Stimulated activated CD8-positive, alpha-beta memory T cell treated with anti-CD3 and anti-CD28 coated beads, Interleukin-4, amount 100 ng/mL, for 1 hour (primary cell): ENCODE measurements around the gene OXSR1.

Source experiments
- DNase-seq, 2 donors: peaks; one replicate each; pipeline ENCODE4 v3.0.0-alpha.2; 2020; ENCODE audit warnings: low read depth in 2 of 2, low spot score in 1 of 2

OXSR1 gene

DNA sequence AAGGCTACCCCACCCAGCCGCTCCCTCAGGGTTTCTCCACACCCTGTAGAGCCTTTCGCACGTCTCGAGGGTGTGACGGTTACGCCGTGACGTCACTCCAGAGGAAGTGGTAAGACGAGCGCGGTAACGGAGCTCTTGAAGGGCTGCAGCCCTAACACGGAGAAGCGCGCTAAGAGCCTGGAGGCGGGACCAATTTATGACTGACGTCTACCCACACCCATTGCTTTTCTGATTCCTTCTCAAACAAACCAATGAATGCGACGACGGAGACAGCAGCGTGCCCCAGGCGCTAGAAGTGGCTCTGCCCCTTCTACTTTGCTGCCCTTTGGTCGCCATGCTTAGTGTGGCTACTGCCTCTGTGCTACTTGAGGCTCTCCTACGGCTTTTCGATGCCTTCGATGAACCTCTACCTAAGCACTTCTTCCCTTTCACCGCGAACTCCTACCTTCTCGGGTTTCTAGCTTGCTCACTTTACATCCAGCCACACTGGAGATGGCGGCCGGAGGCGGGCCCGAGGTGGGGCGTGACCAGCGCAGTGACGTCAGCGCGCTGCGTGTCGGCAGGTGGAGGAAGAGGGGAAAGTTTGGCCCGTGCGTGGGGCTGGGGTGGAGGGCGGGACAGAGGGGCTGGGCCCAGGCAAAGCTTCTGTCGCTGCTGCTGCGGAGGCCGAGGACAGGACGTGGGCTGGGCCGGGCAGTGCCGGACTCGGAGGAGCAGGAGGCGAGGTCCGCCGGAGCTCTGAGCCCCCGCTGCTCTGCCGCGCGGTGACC is at the start of gene OXSR1:
Gene OXSR1 (plus strand): TSS at position 586 of the 770 bp plus-strand sequence. CDS start 340 bp downstream, outside the sequence.
- DNase-seq: peak; percentile 94

DNA sequence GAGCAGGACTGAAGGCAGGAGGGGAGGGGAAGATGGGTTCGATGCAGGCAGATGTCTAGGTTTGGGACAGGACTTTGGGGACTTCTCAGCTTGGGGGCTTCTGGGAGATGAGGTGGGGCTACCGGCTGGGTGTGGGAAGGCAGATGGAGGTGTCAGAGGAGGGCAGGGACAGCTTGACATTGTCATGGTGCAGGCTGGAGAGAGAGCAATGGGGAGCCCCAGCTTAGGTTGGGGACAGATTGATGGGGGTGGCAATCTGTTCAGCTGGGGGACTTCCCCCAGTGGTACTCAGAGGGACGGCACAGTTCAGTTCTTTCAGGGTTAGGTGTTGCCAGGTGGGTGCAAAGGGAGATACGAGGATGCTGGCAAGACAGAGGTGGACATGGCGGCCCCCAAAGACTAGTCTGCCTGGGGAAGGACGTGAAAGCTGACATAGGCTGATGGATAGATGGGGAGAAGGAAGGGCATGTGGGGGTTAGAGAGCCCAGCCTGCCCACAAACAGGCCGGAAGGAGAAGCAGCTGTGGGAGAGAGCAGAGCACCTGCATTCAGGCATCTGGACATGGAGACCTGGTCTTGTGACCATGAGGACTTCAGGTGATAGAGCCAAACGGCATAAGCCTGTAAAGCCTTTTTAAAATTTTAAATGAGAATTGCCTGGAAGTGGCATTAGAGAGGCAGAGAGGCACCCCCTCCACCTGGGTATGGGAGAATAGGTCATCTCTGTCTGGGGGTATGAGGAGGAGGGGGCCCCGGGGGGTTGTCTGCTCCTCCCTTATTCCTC is 49.5 kb upstream of the OXSR1 start:
- DNase-seq: no peak

DNA sequence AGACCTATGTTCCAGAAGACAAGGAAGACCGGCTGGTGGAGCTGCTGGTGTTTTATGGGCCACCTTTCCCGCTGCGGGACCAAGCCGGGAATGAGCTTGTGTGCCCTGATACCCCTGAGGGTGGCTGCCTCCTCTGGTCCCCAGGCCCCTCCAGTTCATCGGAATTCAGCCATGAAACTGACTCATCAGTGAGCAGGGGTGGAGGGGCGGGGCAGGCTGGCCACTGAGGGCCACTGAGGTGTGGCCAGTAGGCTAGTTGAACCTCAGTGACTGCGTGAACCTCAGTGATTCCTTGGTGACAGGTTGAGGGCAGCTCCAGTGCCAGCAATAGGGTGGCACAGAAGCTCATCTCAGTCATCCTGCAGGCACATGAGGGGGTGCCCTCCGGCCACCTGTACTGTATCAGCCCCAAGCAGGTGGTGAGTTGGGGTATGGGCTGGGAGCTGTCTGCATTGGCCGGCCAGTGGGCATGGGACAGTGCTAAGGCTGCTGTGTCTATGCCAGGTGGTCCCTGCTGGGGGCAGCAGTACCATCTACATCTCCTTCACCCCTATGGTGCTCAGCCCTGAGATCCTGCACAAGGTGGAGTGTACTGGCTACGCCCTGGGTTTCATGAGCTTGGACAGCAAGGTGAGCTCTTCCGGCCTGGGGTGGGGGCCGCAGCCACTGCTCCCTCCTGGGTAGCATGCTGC is 48.7 kb upstream of the OXSR1 start:
- no peak for DNase-seq

DNA sequence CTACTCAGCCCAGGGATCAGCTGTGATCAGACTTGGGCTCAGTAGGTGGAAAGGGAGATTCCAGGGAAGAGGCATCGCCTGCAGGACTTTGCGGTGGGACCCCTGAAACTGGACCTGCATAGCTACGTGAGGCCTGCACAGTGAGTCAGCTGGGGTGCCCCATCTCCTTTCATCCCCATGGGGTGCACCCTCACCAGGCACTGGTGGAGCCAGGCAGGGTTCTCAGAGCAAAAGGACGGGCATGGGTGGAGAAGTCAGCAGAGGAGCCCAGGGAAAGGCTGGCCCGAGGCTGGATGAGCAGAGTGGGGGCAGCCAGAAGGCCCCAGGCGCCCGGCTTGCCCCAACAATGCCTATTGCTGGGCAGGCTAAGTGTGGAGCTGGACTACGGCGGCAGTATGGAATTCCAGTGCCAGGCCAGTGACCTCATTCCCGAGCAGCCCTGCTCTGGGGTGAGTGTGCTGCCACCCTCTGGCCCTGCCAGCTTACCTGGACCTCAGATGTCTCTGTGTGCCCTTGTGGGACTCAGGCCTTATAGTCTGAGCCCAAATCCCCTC is 48.1 kb upstream of the OXSR1 start:
- no peak for DNase-seq

DNA sequence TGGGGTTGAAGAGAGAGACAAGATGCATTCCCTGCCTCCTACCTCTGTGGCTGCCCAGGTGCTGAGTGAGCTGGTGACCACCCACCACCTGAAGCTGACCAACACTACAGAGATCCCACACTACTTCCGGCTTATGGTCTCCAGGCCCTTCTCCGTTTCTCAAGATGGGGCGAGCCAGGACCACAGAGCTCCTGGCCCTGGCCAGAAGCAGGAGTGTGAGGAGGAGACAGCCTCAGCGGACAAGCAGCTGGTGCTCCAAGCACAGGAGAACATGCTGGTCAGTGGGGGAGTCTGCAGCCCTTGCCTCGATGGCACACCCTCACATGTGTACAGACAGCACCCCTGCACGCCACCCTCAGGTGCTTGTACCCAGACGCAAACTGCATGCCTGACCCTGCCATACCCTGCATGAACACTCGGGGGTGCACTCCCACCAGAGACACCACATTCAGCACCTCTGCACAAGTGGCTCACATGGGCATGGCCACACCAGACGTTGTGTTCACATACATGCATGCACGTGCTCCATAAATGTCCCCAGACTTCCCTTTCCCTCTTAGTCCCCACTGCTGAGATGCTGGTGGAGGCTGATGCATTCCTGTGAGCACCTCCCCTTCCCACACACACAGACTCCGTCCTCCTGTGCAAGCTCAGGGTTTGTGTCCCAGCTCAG is 47.5 kb upstream of the OXSR1 start:
- peak in 1 of 2 donors; percentile 48 for DNase-seq

DNA sequence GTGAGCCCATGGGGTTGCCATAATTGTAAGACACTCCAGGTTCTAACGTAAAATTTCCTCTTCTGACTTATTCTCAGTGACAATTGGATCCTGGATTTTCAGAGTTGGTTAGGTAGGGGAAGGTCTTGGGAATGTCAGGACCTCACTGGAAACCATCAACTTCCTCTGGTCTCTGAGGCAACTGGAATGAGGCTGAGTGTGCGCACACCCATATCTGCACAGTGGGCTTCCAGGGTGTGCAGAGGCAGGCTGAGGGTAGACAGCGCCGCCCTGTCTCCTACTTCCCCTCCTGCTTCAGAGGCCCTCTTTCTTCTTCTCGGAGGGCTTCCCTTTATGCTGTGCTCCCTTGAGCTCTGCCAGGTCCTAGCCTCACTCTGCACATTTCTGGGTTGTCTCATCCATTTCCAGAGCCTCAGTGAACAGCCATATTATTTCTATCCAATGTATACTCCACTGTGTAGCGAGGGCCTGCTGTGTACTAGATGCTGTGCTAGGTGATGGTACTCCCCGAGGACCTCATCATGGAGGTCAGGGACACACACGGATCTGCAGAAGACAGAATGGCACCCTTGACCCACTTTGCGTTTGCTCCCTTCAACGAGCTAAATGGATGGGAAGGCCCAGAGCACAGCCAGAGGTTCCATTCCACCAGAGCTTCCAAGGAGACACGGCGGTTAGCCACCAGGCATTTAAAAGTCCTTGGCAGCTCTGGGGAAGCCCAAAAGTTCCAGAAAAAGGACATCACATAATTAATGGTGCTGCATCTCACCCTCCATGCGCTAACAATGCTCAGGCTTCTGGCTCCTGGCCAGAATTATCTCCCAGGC is 46.7 kb upstream of the OXSR1 start:
- DNase-seq: no peak

DNA sequence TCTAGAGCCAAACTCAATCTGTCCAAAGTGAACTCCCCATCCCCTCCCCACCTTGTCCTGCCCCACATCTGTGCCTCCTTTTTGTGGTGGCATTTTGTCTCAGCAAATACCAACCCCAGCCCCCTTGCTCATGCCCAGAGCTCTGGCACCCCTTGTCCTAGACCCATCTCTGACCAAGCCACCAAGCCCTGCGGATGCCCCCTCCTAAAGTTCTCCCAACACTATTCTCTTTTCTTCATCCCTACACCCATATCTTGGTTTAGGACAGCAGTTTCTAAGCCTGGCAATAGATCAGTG is 46.1 kb upstream of the OXSR1 start:
- no peak for DNase-seq

DNA sequence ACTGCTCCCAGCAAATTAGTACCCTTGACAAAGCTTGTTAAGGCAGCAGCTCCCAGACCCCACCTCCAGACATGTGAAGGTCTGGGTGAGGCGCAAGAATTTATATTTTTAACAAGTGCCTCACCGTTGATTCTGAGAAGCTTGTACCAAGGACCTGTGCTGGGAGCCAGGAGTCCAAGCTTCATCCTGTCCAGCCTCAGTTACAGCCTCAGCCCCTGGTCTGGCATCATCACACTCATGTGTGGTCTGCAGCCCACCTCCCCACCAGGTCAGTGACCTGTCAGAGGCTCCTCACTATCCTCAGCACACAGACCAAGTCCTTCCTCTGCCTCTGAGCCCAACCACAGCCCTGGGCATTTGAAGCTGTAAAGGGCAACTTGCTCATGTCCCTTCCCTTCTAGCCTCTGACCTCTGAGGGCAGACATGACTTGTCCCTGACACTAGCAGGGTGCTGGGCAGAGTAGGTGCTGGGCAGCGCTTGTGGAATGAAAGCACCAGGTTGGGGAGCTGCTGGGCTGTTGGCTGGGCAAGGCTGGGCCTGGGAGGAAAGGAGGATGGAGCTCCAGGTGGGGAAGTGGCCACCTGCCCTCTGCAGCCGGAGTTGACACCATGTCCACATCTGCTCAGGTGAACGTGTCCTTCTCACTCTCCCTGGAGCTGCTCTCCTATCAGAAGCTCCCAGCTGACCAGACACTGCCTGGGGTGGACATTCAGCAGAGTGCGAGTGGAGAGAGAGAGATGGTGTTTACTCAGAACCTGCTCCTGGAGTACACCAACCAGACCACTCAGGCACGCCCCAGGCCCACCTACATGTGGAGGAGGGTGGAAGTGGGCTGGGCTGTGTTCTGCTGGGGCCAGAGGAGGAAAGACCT is 45.3 kb upstream of the OXSR1 start:
- no peak for DNase-seq

DNA sequence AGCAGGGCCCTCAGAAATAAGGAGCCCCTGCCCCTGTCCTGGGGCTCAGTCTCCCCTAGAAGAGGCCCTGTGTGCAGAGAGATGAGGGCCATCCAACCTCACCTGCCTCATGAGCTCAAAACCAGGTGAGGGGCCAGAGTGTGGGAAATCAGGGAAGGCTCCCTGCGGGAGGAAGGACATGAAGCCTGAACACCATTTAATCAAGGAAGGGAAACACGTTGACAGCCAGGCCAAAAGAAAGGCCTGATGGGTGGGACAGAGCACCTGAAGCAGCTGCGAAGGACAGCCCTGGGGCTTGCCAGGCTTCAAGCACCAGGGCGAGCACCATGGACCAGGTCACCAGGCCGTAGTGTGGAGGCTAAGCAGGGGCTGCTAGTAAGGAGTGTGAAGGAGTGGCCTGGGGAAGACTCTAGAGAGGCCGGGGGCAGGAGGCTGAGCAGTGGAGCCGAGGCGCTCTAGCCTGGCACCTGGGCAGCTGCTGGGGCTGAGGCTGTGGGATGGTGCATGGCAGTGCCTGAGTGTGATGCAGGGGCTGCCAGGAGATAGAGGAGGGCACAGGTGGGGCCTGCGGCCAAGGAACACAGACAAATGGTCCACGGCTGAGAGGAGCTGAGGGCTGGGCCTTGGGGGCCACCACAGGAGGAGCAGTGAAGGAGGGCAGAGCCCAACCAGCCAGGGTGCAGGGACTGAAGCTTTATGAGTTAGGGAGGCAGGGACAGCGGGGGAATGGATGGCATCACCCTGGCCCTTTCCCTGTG is 44.5 kb upstream of the OXSR1 start:
- no peak for DNase-seq

DNA sequence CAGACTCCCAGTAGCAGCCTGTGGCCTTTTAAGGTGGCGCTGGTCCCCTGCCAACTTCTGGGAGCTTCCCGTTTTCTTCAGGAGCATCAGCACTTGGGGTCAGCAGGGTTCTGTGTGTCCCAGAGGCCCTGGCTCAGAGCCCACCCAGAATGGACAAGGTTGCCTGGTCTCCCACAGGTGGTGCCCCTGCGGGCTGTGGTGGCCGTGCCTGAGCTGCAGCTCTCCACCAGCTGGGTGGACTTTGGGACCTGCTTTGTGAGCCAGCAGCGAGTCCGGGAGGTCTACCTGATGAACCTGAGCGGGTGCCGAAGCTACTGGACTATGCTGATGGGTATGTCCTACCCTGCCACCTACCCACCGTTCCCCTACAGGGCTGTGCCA is 43.9 kb upstream of the OXSR1 start:
- no peak for DNase-seq

DNA sequence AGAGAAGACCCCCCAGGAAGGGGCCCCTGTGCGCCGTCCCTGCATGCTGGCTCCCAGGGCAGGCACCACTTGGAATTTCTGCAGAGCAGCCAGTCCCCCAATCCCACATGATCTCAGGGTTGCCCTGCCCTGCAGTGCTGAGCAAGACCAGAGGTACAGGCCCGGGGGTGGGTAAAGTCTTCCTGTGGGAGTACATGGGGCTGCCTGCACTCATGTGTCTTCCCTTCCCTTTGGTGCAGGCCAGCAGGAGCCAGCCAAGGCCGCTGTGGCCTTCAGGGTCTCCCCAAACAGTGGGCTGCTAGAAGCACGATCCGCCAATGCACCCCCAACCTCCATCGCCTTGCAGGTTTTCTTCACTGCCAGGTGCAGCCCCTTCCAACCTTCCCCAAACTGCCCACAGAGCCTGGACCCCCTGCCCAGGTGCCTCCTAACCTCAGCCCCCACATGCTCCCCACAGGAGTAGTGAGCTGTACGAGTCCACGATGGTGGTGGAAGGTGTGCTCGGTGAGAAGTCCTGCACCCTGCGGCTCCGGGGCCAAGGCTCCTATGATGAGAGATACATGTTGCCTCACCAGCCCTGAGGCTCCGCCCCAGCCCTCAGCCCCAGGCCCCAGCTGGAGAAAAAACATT is 43.4 kb upstream of the OXSR1 start:
- DNase-seq: no peak

DNA sequence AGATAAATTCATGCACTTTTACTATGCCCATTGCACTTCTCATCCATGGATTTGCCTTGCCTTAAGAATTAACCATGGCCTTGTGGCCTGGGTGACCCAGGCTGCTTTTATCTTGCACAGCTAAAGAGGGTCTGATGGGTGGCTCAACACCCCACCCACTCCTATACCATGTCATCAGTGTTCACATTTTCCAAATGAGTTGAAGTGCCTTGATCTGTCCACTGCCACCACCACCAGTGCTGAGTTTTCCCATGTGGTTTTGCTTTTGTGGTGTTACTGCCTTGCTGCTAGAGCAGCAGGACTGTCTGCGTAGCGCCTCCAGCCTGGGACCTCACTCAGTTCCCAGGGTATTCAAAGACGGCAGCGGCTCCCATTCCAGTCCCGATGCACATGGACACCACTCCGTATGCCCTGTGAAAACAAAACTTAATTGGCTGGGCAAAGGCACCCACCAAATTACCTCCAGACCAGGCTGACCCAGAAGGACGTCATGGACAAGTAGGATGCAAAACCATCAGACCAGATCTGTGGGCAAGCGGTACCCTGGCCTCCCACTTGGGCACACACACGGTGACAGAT is 42.5 kb upstream of the OXSR1 start:
- no peak for DNase-seq

DNA sequence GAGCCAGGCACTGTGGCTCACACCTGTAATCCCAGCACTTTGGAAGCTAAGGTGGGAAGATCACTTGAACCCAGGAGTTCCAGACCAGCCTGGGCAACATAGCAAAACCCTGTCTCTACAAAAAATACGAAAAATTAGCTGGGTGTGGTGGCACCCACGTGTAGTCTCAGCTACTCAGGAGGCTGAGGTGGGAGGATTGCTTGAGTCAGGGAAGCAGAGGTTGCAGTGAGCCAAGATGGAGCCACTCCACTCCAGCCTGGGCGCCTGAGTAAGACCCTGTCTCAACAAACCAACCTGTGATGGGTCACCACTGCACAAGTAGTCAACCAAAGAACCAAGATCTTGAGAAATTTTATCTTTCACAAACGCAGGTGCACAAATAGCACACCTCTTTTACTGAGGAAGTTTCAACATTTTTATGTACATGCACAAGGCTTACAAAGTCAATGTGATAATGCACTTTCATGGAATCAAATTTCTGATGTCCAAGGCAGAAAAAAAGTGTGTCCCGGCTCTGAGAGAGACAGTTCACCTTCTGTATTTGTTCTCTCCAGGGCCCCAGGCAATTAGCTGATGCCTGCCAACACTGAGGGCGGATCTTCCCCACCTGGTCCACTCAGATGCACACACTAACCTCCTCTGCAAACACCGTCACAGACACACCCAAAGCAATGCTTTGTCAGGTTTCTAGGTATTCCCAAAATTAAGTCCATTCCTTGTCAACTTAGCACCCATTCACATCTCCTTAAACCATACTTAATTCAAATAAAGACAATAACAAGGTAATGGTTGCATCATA is 40.8 kb upstream of the OXSR1 start:
- DNase-seq: no peak

DNA sequence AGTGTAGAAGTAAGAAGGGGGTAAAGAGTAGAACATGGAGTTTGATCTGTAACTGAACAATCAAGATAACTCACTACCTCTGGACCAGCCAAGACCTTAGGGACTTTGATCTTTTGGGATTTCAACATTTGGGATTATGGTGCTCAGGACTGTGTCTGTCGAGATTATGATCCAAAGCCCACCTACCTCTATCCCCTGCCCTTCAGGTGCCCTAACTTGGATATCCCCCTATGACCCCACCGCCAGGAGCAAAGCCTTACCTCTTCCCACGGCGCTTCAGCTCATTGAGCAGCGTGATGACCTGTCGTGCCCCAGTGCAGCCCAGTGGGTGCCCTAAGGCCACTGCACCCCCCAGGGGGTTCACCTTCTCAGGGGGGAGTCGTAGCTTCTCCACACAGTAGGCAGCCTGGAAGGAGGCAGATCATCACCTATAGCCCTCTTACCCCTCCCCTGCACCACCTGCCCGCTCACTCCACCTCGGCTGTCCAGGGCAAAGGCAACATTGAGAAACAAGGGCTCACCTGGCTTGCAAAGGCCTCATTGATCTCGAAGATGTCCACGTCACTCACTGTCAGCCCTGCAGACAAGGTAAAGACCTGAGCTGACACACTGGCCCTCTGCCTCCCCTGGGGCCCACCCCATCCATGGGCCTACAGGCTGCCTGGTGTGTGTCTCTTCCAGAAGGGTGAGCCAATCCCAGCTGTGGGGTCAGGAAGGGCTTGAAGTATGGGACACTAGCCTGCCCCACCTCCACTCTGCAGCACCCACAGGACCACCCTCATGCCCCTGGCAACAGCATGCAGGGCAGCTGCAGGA is 39.8 kb upstream of the OXSR1 start:
- DNase-seq: no peak

DNA sequence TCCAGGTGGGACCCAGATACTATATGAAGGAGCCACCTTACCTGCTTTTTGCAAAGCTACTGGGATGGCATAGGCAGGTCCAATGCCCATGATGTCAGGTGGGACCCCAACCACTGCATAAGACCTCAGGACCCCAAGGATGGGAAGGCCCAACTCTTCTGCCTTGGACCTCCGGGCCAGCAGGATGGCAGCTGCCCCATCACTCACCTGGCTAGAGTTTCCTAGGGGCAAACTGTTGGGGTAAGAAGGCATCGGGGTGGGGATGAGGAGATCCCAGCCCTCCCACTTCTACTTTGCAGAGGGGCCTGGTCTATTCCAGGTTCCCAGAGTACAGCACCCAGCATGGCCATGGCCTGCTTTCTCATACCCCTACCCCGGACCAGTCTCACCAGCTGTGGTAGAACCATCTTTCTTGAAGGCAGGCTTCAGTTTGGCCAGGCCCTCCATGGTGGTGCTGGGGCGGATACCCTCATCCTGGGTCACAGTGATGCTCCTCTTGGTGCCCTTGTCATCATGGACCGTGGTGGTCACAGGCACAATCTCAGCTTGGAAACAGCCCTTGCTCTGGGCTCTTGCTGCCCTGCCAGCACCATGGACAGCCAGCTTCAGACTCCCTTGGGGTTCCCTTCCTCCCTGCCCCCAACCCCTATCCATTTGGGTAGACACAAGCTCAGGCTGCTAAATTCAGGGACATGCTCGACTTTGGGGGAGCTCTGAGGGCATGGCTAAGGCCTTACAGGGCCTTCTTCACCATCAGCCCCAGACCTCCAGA is 39.0 kb upstream of the OXSR1 start:
- DNase-seq: no peak
